D721Med (cell line): ENCODE results near the gene WIPF2.
"Not testable (repeated sequence)": the region's sequence is repeated elsewhere in the genome, so short reads cannot be mapped to it uniquely, and the experiment has no call there.

Experiments
- DNase-seq: peaks from one replicate; pipeline ENCODE4 v3.0.0; 2011; ENCODE audit warnings: low spot score; ENCODE audit not compliant: insufficient read length
- FAIRE-seq: peaks from 2 replicates; lab custom pipeline; 2011; peaks lifted over from hg19 to GRCh38; lab: Jason Lieb, UNC
- CTCF ChIP-seq: IDR thresholded peaks from 2 replicates; pipeline ENCODE4 v1.5.1; 2012; ENCODE audit warnings: mild to moderate bottlenecking, control low read depth; ENCODE audit not compliant: insufficient read depth; ENCODE audit errors: missing control alignments

Gene WIPF2

GRCh38 chr17:40209404-40210093 lies 9.6 kb upstream of the WIPF2 start:
- FAIRE-seq (no peak), DNase-seq (no peak)
- no peak for TF ChIP-seq CTCF

DNA sequence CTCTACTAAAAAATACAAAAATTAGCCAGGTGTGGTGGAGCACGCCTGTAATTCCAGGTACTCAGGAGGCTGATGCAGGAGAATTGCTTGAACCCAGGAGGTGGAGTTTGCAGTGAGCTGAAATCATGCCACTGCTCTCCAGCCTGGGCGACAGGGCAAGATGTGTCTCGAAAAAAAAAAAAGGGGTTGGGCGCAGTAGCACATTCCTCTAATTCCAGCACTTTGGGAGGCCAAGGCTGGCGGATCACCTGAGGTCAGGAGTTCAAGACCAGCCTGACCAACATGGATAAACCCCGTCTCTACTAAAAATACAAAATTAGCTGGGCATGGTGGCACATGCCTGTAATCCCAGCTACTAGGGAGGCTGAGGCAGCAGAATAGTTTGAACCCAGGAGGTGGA lies 5.2 kb upstream of the WIPF2 start:
- not testable (repeated sequence) for DNase-seq

GRCh38 chr17:40218006-40218739 lies 931 bp upstream of the WIPF2 start:
- FAIRE-seq: no peak

More for the DNA sequence above, 5.2 kb upstream of the WIPF2 start:
- not testable (repeated sequence) for FAIRE-seq

DNA sequence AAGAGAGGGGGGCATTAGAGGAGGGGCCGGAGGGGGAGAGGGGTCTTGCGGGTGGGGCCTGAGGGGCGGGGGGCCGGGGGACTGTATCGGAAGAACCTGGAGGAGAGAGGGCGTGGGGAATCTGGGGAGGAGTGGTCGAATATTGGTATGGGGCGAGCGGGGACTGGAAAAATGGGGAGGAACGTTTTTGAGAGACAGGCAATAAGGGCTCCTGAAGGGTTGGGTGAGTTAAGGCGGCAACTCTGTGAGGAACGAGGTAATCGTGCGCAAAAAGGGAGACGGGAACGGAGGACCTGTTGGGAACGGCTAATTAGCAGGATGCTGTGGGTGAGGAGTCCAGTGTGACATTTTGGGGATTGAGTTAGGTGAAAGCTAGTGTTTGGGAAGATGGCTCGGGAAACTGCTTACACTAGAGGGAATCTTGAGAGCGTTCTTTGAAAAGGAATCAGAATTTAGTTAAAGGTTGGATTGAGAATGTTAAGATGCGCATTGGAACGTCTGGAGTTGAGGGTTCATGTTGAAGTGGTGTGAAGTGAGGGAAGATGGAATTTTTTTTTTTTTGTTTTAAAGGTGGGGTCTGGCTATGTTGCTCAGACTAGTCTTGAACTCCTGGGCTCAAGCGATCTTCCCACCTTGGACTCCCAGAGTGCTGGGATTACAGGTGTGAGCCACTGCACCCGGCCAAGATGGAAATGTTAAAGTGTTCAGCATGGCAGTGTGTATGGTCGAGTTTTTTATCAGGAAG lies 662 bp downstream of the WIPF2 start:
- DNase-seq: peak; percentile 72
- no peak for FAIRE-seq
- no peak for TF ChIP-seq CTCF

More at GRCh38 chr17:40218006-40218739, 931 bp upstream of the WIPF2 start:
- DNase-seq: no peak
- no peak for TF ChIP-seq CTCF

- no peak for TF ChIP-seq CTCF
- DNase-seq (no peak), FAIRE-seq (no peak)
Measured at GRCh38 chr17:40224718-40225550, 5.8 kb downstream of the WIPF2 start.

DNA sequence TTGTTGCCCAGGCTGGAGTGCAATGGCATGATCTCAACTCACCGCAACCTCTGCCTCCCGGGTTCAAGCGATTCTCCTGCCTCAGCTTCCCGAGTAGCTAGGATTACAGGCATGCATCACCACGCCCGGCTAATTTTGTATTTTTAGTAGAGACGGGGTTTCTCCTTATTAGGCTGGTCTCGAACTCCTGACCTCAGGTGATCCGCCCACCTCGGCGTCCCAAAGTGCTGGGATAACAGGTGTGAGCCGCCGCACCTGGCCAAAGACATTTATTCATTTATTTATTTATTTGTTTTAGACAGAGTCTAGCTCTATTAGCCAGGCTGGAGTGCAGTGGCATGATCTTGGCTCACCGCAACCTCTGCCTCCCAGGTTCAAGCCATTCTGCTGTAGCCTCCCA lies 10.0 kb downstream of the WIPF2 start:
- not testable (repeated sequence) for FAIRE-seq, DNase-seq

DNA sequence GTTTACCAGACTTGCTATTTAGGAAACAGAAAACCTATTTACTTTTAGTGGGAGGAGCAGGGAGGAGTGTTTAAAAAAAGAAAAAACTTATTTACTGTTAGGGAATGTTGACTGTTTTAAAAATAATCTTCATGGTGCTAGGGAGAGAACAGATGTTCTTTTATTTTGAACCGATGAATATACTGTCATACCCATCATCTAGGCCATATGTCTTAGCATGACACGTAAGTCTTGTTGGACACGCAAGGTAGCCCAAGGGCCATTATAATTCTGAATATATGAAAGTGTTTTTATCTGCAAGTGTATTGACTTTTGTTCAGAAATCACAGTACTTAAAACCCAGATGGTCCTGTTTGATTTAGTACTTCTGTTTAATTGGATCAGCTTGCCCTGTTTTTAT lies 11.6 kb downstream of the WIPF2 start:
- no peak for TF ChIP-seq CTCF
- no peak for FAIRE-seq
- DNase-seq: no peak

- not testable (repeated sequence) for FAIRE-seq
Measured at GRCh38 chr17:40231928-40232327, 12.8 kb downstream of the WIPF2 start.

More at GRCh38 chr17:40231928-40232327, 12.8 kb downstream of the WIPF2 start:
- DNase-seq: not testable (repeated sequence)
